SK-N-SH (cell line): ENCODE data around the gene METTL26.

Experiments used
- CHD2 ChIP-seq: fragments of 150-350 bp; IDR thresholded peaks from 2 replicates; pipeline ENCODE4 v1.6.1; 2018; ENCODE audit warnings: low read length; ENCODE audit not compliant: partially characterized antibody
- CTCF ChIP-seq: fragments of 200-600 bp; sonication (generic); IDR thresholded peaks from 2 replicates; pipeline ENCODE4 v1.6.1; 2017; ENCODE audit warnings: antibody characterized with exemption, mild to moderate bottlenecking, moderate library complexity
- EP300 ChIP-seq, 2 experiments: IDR thresholded peaks; 2 replicates each; pipeline versions ENCODE4 v1.4.0 to v1.6.1; 2012; ENCODE audit warnings: borderline replicate concordance in 1 of 2, low read depth in 1 of 2, low read length in 1 of 2
- EZH2phosphoT487 ChIP-seq: fragments of 200-600 bp; sonication (generic); IDR thresholded peaks from 2 replicates; pipeline ENCODE4 v1.6.1; 2017; ENCODE audit warnings: low read depth, mixed run types, mild to moderate bottlenecking, antibody characterized with exemption, moderate library complexity, borderline replicate concordance
- GABPA ChIP-seq: IDR thresholded peaks from 2 replicates; pipeline ENCODE4 v1.4.0; 2012; ENCODE audit warnings: low read depth, mild to moderate bottlenecking
- GATA2 ChIP-seq: sonication (generic); formaldehyde crosslinking; IDR thresholded peaks from 2 replicates; pipeline ENCODE4 v1.5.0; 2020; ENCODE audit warnings: mild to moderate bottlenecking, missing genetic modification reagents
- JUND ChIP-seq: IDR thresholded peaks from 2 replicates; pipeline ENCODE4 v1.4.0; 2012
- MXI1 ChIP-seq: IDR thresholded peaks from 2 replicates; pipeline ENCODE4 v1.6.1; 2012; ENCODE audit warnings: mild to moderate bottlenecking, low read depth, low read length, improper control_type of control experiment
- POLR2AphosphoS5 ChIP-seq: IDR thresholded peaks from 2 replicates; pipeline ENCODE4 v1.6.1; 2012; ENCODE audit warnings: low read depth, low read length
- REST ChIP-seq: IDR thresholded peaks from 2 replicates; pipeline ENCODE4 v1.6.1; 2012; ENCODE audit warnings: mild to moderate bottlenecking, low read depth, low read length, moderate library complexity
- SIN3A ChIP-seq: IDR thresholded peaks from 2 replicates; pipeline ENCODE4 v1.6.1; 2012; ENCODE audit warnings: low read depth, mild to moderate bottlenecking, low read length, moderate library complexity, borderline replicate concordance
- USF2 ChIP-seq: fragments of 150-350 bp; IDR thresholded peaks from 2 replicates; pipeline ENCODE4 v1.6.1; 2017; ENCODE audit warnings: antibody characterized with exemption, low read length, low read depth, borderline replicate concordance
- YY1 ChIP-seq: IDR thresholded peaks from 2 replicates; pipeline ENCODE4 v1.4.0; 2012; ENCODE audit warnings: low read depth, mild to moderate bottlenecking

- no peak for TF ChIP-seq USF2
- TF ChIP-seq CTCF: peak; percentile 58
- no peak for TF ChIP-seq REST
- no peak for TF ChIP-seq EP300 (IDR thresholded peaks at IDR 0.05; ENCODE audit: borderline replicate concordance in 1 of 2, low read depth in 1 of 2, low read length in 1 of 2)
- no peak for TF ChIP-seq GABPA
- no peak for TF ChIP-seq YY1
- TF ChIP-seq JUND: no peak
- no peak for TF ChIP-seq POLR2AphosphoS5
- TF ChIP-seq SIN3A: no peak
- TF ChIP-seq MXI1: no peak
- no peak for TF ChIP-seq EZH2phosphoT487
- no peak for TF ChIP-seq GATA2 (CRISPR knock-in tag)
- no peak for TF ChIP-seq CHD2
Measured at GRCh38 chr16:610513-611381, 25.4 kb downstream of the METTL26 start.
